HEK293T (cell line): ENCODE results near the gene SH2D3A.

Source experiments
- ARNT ChIP-seq: fragments of 450-650 bp; IDR thresholded peaks from 2 replicates; pipeline ENCODE4 v1.6.1; 2017; ENCODE audit warnings: mild to moderate bottlenecking
- BHLHE40 ChIP-seq: fragments of 450-650 bp; IDR thresholded peaks from 2 replicates; pipeline ENCODE4 v1.6.1; 2016; ENCODE audit warnings: mild to moderate bottlenecking, moderate library complexity, borderline replicate concordance
- CTBP1 ChIP-seq: fragments of 450-650 bp; IDR thresholded peaks from 2 replicates; pipeline ENCODE4 v1.6.1; 2016; ENCODE audit warnings: borderline replicate concordance
- ELF4 ChIP-seq: fragments of 450-650 bp; IDR thresholded peaks from 2 replicates; pipeline ENCODE4 v1.6.1; 2017; ENCODE audit warnings: antibody characterized with exemption
- FOXA1 ChIP-seq: fragments of 450-650 bp; IDR thresholded peaks from 2 replicates; pipeline ENCODE4 v1.6.1; 2016; ENCODE audit warnings: mild to moderate bottlenecking
- FOXK2 ChIP-seq: fragments of 450-650 bp; IDR thresholded peaks from 2 replicates; pipeline ENCODE4 v1.6.1; 2016; ENCODE audit warnings: mild to moderate bottlenecking
- FOXM1 ChIP-seq: fragments of 450-650 bp; IDR thresholded peaks from 2 replicates; pipeline ENCODE4 v1.6.1; 2017; ENCODE audit warnings: mild to moderate bottlenecking, borderline replicate concordance
- SP1 ChIP-seq: fragments of 450-650 bp; IDR thresholded peaks from 2 replicates; pipeline ENCODE4 v1.6.1; 2017
- SUZ12 ChIP-seq: fragments of 450-650 bp; IDR thresholded peaks from 2 replicates; pipeline ENCODE4 v1.6.1; 2016; ENCODE audit warnings: mild to moderate bottlenecking
- TARDBP ChIP-seq: fragments of 450-650 bp; IDR thresholded peaks from 2 replicates; pipeline ENCODE4 v1.6.1; 2016
- ZNF384 ChIP-seq: fragments of 450-650 bp; IDR thresholded peaks from 2 replicates; pipeline ENCODE4 v1.6.1; 2016
- TF ChIP-seq, protein P1 (sequence below): fragments of 450-650 bp; IDR thresholded peaks from 2 replicates; pipeline ENCODE4 v1.6.1; 2016

- TF ChIP-seq FOXK2, result no peak
- TF ChIP-seq ZNF384, result no peak
- no peak for TF ChIP-seq CTBP1
- no peak for TF ChIP-seq TARDBP
- no peak for TF ChIP-seq ARNT
- no peak for TF ChIP-seq FOXM1
- TF ChIP-seq SP1, result no peak
- TF ChIP-seq, protein P1, sequence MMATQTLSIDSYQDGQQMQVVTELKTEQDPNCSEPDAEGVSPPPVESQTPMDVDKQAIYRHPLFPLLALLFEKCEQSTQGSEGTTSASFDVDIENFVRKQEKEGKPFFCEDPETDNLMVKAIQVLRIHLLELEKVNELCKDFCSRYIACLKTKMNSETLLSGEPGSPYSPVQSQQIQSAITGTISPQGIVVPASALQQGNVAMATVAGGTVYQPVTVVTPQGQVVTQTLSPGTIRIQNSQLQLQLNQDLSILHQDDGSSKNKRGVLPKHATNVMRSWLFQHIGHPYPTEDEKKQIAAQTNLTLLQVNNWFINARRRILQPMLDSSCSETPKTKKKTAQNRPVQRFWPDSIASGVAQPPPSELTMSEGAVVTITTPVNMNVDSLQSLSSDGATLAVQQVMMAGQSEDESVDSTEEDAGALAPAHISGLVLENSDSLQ, result no peak
- no peak for TF ChIP-seq FOXA1
- TF ChIP-seq BHLHE40, result no peak
- TF ChIP-seq SUZ12, result no peak
- TF ChIP-seq ELF4, result no peak
Observed at GRCh38 chr19:6732803-6733337, 34.4 kb downstream of the SH2D3A start.
